ENCODE data around the gene C21orf91.

Gene C21orf91

GRCh38 chr21:17829472-17829871, 10.3 kb upstream of the C21orf91 start:
- Histone ChIP-seq H3K27me3 (ENCODE audit: insufficient read depth, poor library complexity, severe bottlenecking) (no peaks in the 10 kb centered on the region), H3K27ac (replicated peaks) (no peak overlapping the region), H3K4me3 (replicated peaks; ENCODE audit: insufficient read depth, low read length) (no peak overlapping the region)
- TF ChIP-seq GABPA (IDR thresholded peaks at IDR 0.05; ENCODE audit: low read depth) (no peak), SPI1 (IDR thresholded peaks at IDR 0.05; ENCODE audit: borderline replicate concordance, low read depth) (no peak), CTCF (IDR thresholded peaks at IDR 0.05; ENCODE audit: insufficient read depth, low read length) (no peak), POLR2AphosphoS5 (IDR thresholded peaks at IDR 0.05; ENCODE audit: low read depth) (no peak)
- TF ChIP-seq, protein P1, sequence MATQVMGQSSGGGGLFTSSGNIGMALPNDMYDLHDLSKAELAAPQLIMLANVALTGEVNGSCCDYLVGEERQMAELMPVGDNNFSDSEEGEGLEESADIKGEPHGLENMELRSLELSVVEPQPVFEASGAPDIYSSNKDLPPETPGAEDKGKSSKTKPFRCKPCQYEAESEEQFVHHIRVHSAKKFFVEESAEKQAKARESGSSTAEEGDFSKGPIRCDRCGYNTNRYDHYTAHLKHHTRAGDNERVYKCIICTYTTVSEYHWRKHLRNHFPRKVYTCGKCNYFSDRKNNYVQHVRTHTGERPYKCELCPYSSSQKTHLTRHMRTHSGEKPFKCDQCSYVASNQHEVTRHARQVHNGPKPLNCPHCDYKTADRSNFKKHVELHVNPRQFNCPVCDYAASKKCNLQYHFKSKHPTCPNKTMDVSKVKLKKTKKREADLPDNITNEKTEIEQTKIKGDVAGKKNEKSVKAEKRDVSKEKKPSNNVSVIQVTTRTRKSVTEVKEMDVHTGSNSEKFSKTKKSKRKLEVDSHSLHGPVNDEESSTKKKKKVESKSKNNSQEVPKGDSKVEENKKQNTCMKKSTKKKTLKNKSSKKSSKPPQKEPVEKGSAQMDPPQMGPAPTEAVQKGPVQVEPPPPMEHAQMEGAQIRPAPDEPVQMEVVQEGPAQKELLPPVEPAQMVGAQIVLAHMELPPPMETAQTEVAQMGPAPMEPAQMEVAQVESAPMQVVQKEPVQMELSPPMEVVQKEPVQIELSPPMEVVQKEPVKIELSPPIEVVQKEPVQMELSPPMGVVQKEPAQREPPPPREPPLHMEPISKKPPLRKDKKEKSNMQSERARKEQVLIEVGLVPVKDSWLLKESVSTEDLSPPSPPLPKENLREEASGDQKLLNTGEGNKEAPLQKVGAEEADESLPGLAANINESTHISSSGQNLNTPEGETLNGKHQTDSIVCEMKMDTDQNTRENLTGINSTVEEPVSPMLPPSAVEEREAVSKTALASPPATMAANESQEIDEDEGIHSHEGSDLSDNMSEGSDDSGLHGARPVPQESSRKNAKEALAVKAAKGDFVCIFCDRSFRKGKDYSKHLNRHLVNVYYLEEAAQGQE (IDR thresholded peaks at IDR 0.05; ENCODE audit: insufficient replicate concordance, low read depth), result no peak
- DNase-seq (ENCODE audit: low read depth in 1 of 2, low spot score in 1 of 2), result no peak

DNA sequence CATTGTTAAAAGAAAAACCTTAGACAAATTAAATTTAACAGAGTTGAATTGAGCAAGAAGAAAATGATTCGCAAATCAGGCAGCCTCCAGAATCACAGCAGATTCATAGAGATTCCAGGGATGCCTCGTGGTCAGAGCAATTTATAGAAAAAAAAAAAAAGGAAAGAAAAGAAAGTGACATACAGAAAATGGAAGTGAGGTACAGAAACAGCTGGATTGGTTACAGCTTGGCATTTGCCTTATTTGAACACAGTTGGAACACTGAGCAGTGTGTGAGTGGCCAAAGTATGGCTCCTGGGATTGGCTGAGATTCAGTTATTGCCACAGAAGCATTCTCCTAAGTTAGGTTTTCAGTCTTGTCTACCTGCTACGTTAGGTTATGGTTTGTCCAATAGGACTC, 9.1 kb upstream of the C21orf91 start:
- DNase-seq (ENCODE audit: low read depth in 1 of 2, low spot score in 1 of 2), result no peak
- Histone ChIP-seq H3K27ac (replicated peaks) (no peak overlapping the region), H3K27me3 (ENCODE audit: insufficient read depth, poor library complexity, severe bottlenecking) (no peaks in the 10 kb centered on the region), H3K4me3 (replicated peaks; ENCODE audit: insufficient read depth, low read length) (no peak overlapping the region)
- no peak for TF ChIP-seq SPI1 (IDR thresholded peaks at IDR 0.05; ENCODE audit: borderline replicate concordance, low read depth)
- TF ChIP-seq CTCF (IDR thresholded peaks at IDR 0.05; ENCODE audit: insufficient read depth, low read length), result no peak
- no peak for TF ChIP-seq POLR2AphosphoS5 (IDR thresholded peaks at IDR 0.05; ENCODE audit: low read depth)
- TF ChIP-seq GABPA (IDR thresholded peaks at IDR 0.05; ENCODE audit: low read depth), result no peak
- TF ChIP-seq, protein P1 (IDR thresholded peaks at IDR 0.05; ENCODE audit: insufficient replicate concordance, low read depth), result no peak

DNA sequence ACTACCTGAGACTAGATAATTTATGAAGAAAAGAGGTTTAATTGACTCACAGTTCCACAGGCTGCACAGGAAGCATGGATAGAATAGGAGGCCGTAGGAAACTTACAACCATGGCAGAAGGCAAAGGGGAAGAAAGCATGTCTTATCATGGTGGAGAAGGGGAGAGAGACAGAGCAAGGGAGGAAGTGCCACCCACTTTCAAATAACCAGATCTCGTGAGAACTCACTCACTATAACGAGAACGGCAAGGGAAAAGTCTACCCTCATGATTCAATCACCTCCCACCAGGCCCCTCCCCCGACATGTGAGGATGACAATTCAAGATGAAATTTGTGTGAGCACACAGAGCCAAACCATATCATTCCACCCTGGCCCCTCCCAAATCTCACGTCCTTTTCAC, 4.7 kb upstream of the C21orf91 start:
- Histone ChIP-seq H3K27me3 (ENCODE audit: insufficient read depth, poor library complexity, severe bottlenecking) (no peaks in the 10 kb centered on the region), H3K27ac (replicated peaks) (no peak overlapping the region), H3K4me3 (replicated peaks; ENCODE audit: insufficient read depth, low read length) (no peak overlapping the region)
- no peak for DNase-seq (ENCODE audit: low read depth in 1 of 2, low spot score in 1 of 2)
- TF ChIP-seq GABPA (IDR thresholded peaks at IDR 0.05; ENCODE audit: low read depth) (no peak), CTCF (IDR thresholded peaks at IDR 0.05; ENCODE audit: insufficient read depth, low read length) (no peak), POLR2AphosphoS5 (IDR thresholded peaks at IDR 0.05; ENCODE audit: low read depth) (no peak), SPI1 (IDR thresholded peaks at IDR 0.05; ENCODE audit: borderline replicate concordance, low read depth) (no peak)
- TF ChIP-seq, protein P1 (IDR thresholded peaks at IDR 0.05; ENCODE audit: insufficient replicate concordance, low read depth), result no peak

Measured in HL-60 (cell line).